ENCODE data around the gene TIMM21.

The TIMM21 gene

GRCh38 chr18:74126684-74127655, 21.4 kb upstream of the TIMM21 start:
- no peak for TF ChIP-seq TEAD4 (IDR thresholded peaks at IDR 0.05)
- no peak for TF ChIP-seq TCF12 (IDR thresholded peaks at IDR 0.05; ENCODE audit: low read depth)
- no peak for TF ChIP-seq USF1 (IDR thresholded peaks at IDR 0.05)
- TF ChIP-seq EGR1 (IDR thresholded peaks at IDR 0.05) = no peak
- TF ChIP-seq CREB1 (IDR thresholded peaks at IDR 0.05; ENCODE audit: low read depth) = no peak
- no peak for TF ChIP-seq EP300 (IDR thresholded peaks at IDR 0.05; ENCODE audit: borderline replicate concordance)
- no peak for TF ChIP-seq NFIC (IDR thresholded peaks at IDR 0.05)
- no peak for TF ChIP-seq CEBPB (IDR thresholded peaks at IDR 0.05)
- TF ChIP-seq MAX (IDR thresholded peaks at IDR 0.05) = no peak
- no peak for TF ChIP-seq FOXM1 (IDR thresholded peaks at IDR 0.05; ENCODE audit: borderline replicate concordance, low read depth)
- no peak for TF ChIP-seq RAD21 (IDR thresholded peaks at IDR 0.05; ENCODE audit: low read depth)
- no peak for TF ChIP-seq TAF1 (IDR thresholded peaks at IDR 0.05; ENCODE audit: low read depth)
- no peak for TF ChIP-seq ZBTB7A (IDR thresholded peaks at IDR 0.05; ENCODE audit: low read depth)
- no peak for TF ChIP-seq YY1 (IDR thresholded peaks at IDR 0.05; ENCODE audit: low read depth)

- TF ChIP-seq MAX (IDR thresholded peaks at IDR 0.05) (no peak), EP300 (IDR thresholded peaks at IDR 0.05; ENCODE audit: borderline replicate concordance) (no peak), RAD21 (IDR thresholded peaks at IDR 0.05; ENCODE audit: low read depth) (no peak), USF1 (IDR thresholded peaks at IDR 0.05) (no peak), TCF12 (IDR thresholded peaks at IDR 0.05; ENCODE audit: low read depth) (no peak), CREB1 (IDR thresholded peaks at IDR 0.05; ENCODE audit: low read depth) (no peak), NFIC (IDR thresholded peaks at IDR 0.05) (no peak), YY1 (IDR thresholded peaks at IDR 0.05; ENCODE audit: low read depth) (no peak)
These were observed 20.2 kb upstream of the TIMM21 start for GRCh38 chr18:74128159-74128558.

DNA sequence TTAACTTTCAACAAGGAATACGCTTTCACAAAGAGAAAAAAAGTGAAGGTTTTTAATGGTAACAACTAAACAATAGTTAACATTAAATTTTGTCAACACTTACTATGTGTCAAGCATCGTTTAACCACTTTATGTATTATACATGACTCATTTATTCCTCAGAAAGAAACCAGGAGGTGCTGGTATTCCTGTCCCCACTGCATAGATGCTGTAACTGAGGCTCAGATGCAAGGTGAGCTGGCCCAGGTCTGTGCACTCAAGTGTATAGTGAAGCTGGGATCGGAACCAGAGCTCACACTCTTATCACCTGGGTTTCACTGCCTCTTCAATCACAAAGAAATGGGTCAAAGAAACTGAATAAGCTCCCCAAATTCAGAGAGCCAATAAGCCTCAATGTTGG, 17.2 kb upstream of the TIMM21 start:
- TF ChIP-seq TCF12 (IDR thresholded peaks at IDR 0.05; ENCODE audit: low read depth) = no peak
- no peak for TF ChIP-seq TAF1 (IDR thresholded peaks at IDR 0.05; ENCODE audit: low read depth)
- no peak for TF ChIP-seq ZBTB7A (IDR thresholded peaks at IDR 0.05; ENCODE audit: low read depth)
- no peak for TF ChIP-seq USF1 (IDR thresholded peaks at IDR 0.05)

DNA sequence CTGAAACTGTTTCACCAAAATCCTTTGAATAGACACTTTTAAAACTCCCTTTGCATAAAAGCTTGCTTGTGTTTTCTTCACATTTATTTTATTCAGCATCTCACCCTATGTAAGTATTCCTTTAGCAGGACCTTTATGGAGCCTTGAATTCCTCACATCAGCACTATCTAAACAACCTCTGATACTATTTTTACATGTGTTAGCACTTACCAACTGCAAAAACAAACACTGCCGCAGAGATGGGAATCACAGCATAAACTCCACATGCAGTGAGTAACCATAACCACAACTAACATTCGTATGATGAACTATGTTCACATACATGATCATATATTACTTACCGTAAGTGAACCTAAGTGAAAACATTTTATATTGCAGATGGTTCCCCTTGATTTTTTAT, 16.1 kb upstream of the TIMM21 start:
- TF ChIP-seq TEAD4 (IDR thresholded peaks at IDR 0.05) (no peak), YY1 (IDR thresholded peaks at IDR 0.05; ENCODE audit: low read depth) (no peak), NFIC (IDR thresholded peaks at IDR 0.05) (no peak), TCF12 (IDR thresholded peaks at IDR 0.05; ENCODE audit: low read depth) (no peak), CREB1 (IDR thresholded peaks at IDR 0.05; ENCODE audit: low read depth) (no peak), USF1 (IDR thresholded peaks at IDR 0.05) (no peak), RAD21 (IDR thresholded peaks at IDR 0.05; ENCODE audit: low read depth) (no peak), EP300 (IDR thresholded peaks at IDR 0.05; ENCODE audit: borderline replicate concordance) (no peak), MAX (IDR thresholded peaks at IDR 0.05) (no peak), CEBPB (IDR thresholded peaks at IDR 0.05) (no peak), EGR1 (IDR thresholded peaks at IDR 0.05) (no peak), TAF1 (IDR thresholded peaks at IDR 0.05; ENCODE audit: low read depth) (no peak), ZBTB7A (IDR thresholded peaks at IDR 0.05; ENCODE audit: low read depth) (no peak), FOXM1 (IDR thresholded peaks at IDR 0.05; ENCODE audit: borderline replicate concordance, low read depth) (no peak)
- TF ChIP-seq, protein P1, sequence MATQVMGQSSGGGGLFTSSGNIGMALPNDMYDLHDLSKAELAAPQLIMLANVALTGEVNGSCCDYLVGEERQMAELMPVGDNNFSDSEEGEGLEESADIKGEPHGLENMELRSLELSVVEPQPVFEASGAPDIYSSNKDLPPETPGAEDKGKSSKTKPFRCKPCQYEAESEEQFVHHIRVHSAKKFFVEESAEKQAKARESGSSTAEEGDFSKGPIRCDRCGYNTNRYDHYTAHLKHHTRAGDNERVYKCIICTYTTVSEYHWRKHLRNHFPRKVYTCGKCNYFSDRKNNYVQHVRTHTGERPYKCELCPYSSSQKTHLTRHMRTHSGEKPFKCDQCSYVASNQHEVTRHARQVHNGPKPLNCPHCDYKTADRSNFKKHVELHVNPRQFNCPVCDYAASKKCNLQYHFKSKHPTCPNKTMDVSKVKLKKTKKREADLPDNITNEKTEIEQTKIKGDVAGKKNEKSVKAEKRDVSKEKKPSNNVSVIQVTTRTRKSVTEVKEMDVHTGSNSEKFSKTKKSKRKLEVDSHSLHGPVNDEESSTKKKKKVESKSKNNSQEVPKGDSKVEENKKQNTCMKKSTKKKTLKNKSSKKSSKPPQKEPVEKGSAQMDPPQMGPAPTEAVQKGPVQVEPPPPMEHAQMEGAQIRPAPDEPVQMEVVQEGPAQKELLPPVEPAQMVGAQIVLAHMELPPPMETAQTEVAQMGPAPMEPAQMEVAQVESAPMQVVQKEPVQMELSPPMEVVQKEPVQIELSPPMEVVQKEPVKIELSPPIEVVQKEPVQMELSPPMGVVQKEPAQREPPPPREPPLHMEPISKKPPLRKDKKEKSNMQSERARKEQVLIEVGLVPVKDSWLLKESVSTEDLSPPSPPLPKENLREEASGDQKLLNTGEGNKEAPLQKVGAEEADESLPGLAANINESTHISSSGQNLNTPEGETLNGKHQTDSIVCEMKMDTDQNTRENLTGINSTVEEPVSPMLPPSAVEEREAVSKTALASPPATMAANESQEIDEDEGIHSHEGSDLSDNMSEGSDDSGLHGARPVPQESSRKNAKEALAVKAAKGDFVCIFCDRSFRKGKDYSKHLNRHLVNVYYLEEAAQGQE (IDR thresholded peaks at IDR 0.05; ENCODE audit: low read depth) = no peak

DNA sequence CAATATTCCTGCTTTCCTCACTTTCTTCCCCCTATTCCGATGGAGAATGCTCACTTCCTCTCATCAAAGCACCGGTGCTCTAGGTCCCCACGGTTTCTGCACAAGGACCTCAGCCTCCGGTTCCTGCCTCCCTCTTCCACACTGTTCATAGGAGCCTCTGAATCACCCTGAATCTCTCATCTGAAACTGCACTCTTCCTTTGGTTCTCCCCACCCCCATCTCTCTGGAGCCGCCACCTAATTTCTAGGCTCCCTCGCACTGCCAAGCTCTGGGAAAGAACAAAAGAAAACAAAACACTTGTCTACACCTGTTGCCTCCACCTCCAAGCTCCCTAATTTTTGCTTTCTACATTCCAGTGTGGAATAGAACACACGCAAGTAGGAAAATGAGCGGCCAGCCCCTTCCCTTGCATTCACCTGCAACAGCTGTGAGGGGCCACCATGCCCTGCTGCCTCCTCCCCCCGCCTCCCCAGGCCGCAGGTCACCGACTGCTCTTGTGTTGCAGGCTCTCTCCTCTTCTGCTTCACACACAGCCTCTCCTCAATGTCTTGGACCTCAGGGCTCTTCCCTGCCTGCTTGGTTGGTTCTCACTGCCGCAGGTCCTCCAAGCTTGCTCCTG, 10.3 kb upstream of the TIMM21 start:
- TF ChIP-seq RAD21 (IDR thresholded peaks at IDR 0.05; ENCODE audit: low read depth) (no peak), FOXM1 (IDR thresholded peaks at IDR 0.05; ENCODE audit: borderline replicate concordance, low read depth) (no peak), EGR1 (IDR thresholded peaks at IDR 0.05) (no peak), TEAD4 (IDR thresholded peaks at IDR 0.05) (no peak), TCF12 (IDR thresholded peaks at IDR 0.05; ENCODE audit: low read depth) (no peak), EP300 (IDR thresholded peaks at IDR 0.05; ENCODE audit: borderline replicate concordance) (no peak), MAX (IDR thresholded peaks at IDR 0.05) (no peak), YY1 (IDR thresholded peaks at IDR 0.05; ENCODE audit: low read depth) (no peak)
